Upper lobe of left lung (tissue), 4 donors: ENCODE measurements around the gene KLK14.

Experiments used
- CTCF ChIP-seq, 6 experiments: fragments of 450-650 bp in 4 of 6; fragments of 200-600 bp in 2 of 6; sonication (generic) in 2 of 6; IDR thresholded peaks; one replicate each; pipeline ENCODE4 v1.5.1; 2016 to 2019; ENCODE audit warnings: antibody characterized with exemption in 6 of 6
- POLR2AphosphoS5 ChIP-seq, 2 donors: sonication (generic); formaldehyde crosslinking; IDR thresholded peaks; one replicate each; pipeline ENCODE4 v1.5.1; 2017; ENCODE audit warnings: antibody characterized with exemption in 2 of 2

- TF ChIP-seq CTCF (IDR thresholded peaks at IDR 0.05): no peak
- TF ChIP-seq POLR2AphosphoS5 (IDR thresholded peaks at IDR 0.05): no peak
These were observed 47.0 kb upstream of the KLK14 start for GRCh38 chr19:51129716-51130115.
